ENCODE data around the gene ARMC9. TPM values are rescaled to one million over a fixed set of nuclear protein-coding genes. Genes with fewer than 3 reads are reported as not detected.
"Not testable (repeated sequence)": the region's sequence is repeated elsewhere in the genome, so short reads cannot be mapped to it uniquely, and the experiment has no call there.

ARMC9 gene
- total RNA-seq, 1 donor from 2014 or later = 27.5 TPM

DNA sequence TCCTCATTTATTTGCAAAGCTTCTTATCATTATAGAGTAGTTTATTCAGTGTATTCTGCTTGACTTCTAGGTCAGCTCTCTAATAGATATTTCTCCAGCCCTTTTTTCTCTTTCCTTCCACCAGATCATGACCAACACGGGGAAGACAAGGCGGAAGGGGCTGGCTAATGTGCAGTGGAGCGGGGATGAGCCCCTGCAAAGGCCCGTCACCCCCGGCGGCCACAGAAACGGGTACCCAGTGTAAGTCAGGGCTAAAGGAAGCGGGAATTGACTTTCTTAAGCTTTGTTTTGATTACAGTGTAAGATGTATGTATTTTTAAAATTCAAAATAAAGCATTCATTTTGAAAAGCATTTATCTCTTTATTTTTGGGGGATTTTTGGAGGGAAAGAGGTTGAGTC lies 146.4 kb downstream of the ARMC9 start:
- DNase-seq (ENCODE audit: low read depth) = no peak
- no peaks in the 10 kb centered on the region for H3K27me3 ChIP-seq (ENCODE audit: control insufficient read depth, insufficient read depth, low read length)
- TF ChIP-seq, protein P1, sequence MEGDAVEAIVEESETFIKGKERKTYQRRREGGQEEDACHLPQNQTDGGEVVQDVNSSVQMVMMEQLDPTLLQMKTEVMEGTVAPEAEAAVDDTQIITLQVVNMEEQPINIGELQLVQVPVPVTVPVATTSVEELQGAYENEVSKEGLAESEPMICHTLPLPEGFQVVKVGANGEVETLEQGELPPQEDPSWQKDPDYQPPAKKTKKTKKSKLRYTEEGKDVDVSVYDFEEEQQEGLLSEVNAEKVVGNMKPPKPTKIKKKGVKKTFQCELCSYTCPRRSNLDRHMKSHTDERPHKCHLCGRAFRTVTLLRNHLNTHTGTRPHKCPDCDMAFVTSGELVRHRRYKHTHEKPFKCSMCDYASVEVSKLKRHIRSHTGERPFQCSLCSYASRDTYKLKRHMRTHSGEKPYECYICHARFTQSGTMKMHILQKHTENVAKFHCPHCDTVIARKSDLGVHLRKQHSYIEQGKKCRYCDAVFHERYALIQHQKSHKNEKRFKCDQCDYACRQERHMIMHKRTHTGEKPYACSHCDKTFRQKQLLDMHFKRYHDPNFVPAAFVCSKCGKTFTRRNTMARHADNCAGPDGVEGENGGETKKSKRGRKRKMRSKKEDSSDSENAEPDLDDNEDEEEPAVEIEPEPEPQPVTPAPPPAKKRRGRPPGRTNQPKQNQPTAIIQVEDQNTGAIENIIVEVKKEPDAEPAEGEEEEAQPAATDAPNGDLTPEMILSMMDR (IDR thresholded peaks at IDR 0.05; ENCODE audit: insufficient read depth, low read length, poor library complexity, severe bottlenecking) = no peak
- H3K4me3 ChIP-seq (ENCODE audit: low read depth, low read length) = no peak overlapping the region
- H3K36me3 ChIP-seq (ENCODE audit: control insufficient read depth, insufficient read depth, low read length) = no peaks in the 10 kb centered on the region

- no peaks in the 10 kb centered on the region for H3K36me3 ChIP-seq (ENCODE audit: control insufficient read depth, insufficient read depth, low read length)
- no peak overlapping the region for H3K4me3 ChIP-seq (ENCODE audit: low read depth, low read length)
- no peaks in the 10 kb centered on the region for H3K27me3 ChIP-seq (ENCODE audit: control insufficient read depth, insufficient read depth, low read length)
- TF ChIP-seq, protein P1 (IDR thresholded peaks at IDR 0.05; ENCODE audit: insufficient read depth, low read length, poor library complexity, severe bottlenecking) = no peak
- no peak for DNase-seq (ENCODE audit: low read depth)
Observed at GRCh38 chr2:231347081-231347480, 148.7 kb downstream of the ARMC9 start.

DNA sequence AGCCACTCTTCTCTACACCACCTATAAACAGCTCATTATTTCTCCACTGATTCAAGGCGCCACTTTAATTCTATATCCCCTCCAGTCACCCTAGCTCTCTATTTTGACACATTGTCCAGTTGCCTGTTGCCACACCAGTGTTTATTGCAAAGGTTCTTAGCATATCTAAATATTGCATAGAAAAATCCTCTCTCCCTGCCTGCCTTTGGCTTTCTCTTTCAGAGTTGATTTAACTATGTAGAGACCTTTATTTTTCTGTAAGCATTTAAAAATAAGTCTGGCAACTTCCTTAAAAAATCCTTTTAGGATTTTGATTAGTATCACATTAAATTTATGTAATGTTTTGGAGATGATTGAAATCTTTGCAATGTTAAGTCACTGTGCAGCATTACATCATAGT lies 149.2 kb downstream of the ARMC9 start:
- TF ChIP-seq, protein P1 (IDR thresholded peaks at IDR 0.05; ENCODE audit: insufficient read depth, low read length, poor library complexity, severe bottlenecking) = no peak
- Histone ChIP-seq H3K4me3 (ENCODE audit: low read depth, low read length) (no peak overlapping the region), H3K36me3 (ENCODE audit: control insufficient read depth, insufficient read depth, low read length) (no peaks in the 10 kb centered on the region), H3K27me3 (ENCODE audit: control insufficient read depth, insufficient read depth, low read length) (no peaks in the 10 kb centered on the region)
- DNase-seq (ENCODE audit: low read depth) = no peak

- Histone ChIP-seq H3K4me3 (ENCODE audit: low read depth, low read length) (no peak overlapping the region), H3K36me3 (ENCODE audit: control insufficient read depth, insufficient read depth, low read length) (no peaks in the 10 kb centered on the region), H3K27me3 (ENCODE audit: control insufficient read depth, insufficient read depth, low read length) (no peaks in the 10 kb centered on the region)
- DNase-seq (ENCODE audit: low read depth) = no peak
- TF ChIP-seq, protein P1 (IDR thresholded peaks at IDR 0.05; ENCODE audit: insufficient read depth, low read length, poor library complexity, severe bottlenecking) = no peak
Observed at GRCh38 chr2:231348173-231348572, 149.7 kb downstream of the ARMC9 start.

- no peak for DNase-seq (ENCODE audit: low read depth)
- TF ChIP-seq, protein P1 (IDR thresholded peaks at IDR 0.05; ENCODE audit: insufficient read depth, low read length, poor library complexity, severe bottlenecking) = no peak
- H3K27me3 ChIP-seq (ENCODE audit: control insufficient read depth, insufficient read depth, low read length) = no peaks in the 10 kb centered on the region
- H3K4me3 ChIP-seq (ENCODE audit: low read depth, low read length) = no peak overlapping the region
- no peaks in the 10 kb centered on the region for H3K36me3 ChIP-seq (ENCODE audit: control insufficient read depth, insufficient read depth, low read length)
Observed at GRCh38 chr2:231348704-231349373, 150.4 kb downstream of the ARMC9 start.

DNA sequence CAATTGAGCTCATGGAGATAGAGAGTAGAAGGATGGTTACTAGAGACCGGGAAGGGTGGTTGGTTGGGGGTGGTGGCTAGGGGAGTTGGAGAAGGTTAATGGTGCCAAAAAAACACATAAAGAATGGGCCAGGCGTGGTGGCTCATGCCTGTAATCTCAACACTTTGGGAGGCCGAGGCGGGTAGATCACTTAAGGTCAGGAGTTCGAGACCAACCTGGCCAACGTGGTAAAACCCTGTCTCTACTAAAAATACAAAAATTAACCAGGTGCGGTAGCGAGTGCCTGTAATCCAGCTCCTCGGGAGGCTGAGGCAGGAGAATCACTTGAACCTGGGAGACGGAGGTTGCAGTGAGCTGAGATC lies 150.9 kb downstream of the ARMC9 start:
- not testable (repeated sequence) for H3K27me3 ChIP-seq (ENCODE audit: control insufficient read depth, insufficient read depth, low read length); DNase-seq (ENCODE audit: low read depth); H3K36me3 ChIP-seq (ENCODE audit: control insufficient read depth, insufficient read depth, low read length)

More for the DNA sequence above, 150.9 kb downstream of the ARMC9 start:
- H3K4me3 ChIP-seq (ENCODE audit: low read depth, low read length) = not testable (repeated sequence)
